ENCODE results near the gene BCL7A.
A peak's percentile ranks its signal among the peaks of the same experiment; 100 is the strongest.

BCL7A gene

DNA sequence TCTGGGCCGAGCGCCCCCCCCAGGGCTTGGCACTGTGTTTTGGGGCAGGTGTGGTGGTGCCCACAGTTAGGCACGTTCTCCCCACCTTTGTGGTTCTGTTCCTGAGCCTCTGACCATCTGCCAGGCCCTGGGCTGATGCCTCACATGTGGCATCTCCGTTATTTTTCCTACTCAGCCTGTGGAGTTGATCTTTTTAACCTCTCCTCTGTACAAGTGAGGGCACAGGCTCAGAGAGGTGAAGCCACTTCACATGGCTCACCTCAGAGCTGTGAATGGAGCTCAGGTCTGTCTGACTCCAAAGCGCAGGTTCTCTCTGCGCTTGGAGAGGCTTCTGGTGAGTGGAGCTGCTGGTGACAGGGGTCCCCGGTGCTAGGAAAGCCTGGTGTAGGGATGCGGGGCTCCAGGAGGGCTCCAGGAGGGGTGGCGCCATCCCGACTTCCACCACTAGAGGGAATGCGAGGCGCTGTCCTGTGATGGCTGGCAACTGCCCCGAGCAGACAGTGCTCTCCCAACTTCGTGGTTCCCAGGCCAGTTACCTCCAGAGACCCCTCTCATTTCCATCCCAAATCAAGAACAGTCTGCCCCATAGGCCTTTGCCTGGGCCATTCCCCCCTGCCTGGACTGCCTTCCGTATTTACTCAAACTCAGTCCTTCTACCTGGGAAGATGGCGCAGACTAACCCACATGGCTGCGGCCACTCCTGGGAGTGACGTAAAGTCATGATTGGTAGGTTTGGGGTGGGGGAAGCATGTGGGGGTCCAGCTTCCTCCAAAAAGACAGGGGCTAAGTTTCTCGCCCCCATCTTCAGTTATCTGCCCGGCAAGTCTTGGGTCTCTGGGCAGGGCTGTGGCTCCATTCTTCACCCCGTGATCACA, 9.9 kb downstream of the BCL7A start:
- no peaks in the 10 kb centered on the region for H3K9me3 ChIP-seq (ENCODE audit: control insufficient read depth, insufficient read depth, low read length)
- H3F3A ChIP-seq (ENCODE audit: control insufficient read depth, insufficient read depth) = peaks cover 22% of the 10 kb centered on the region
- H3K4me1 ChIP-seq (ENCODE audit: control insufficient read depth, low read length) = peaks cover 63% of the 10 kb centered on the region
- peaks cover 15% of the 10 kb centered on the region for H4K20me1 ChIP-seq (ENCODE audit: control insufficient read depth, insufficient read depth, low read depth, low read length)
- peaks cover 100% of the 10 kb centered on the region for H3K79me2 ChIP-seq (ENCODE audit: control insufficient read depth, low read length)
- H3K9me2 ChIP-seq (replicated peaks; ENCODE audit: control insufficient read depth, low read length) = no peaks in the 10 kb centered on the region
- TF ChIP-seq, protein P1, sequence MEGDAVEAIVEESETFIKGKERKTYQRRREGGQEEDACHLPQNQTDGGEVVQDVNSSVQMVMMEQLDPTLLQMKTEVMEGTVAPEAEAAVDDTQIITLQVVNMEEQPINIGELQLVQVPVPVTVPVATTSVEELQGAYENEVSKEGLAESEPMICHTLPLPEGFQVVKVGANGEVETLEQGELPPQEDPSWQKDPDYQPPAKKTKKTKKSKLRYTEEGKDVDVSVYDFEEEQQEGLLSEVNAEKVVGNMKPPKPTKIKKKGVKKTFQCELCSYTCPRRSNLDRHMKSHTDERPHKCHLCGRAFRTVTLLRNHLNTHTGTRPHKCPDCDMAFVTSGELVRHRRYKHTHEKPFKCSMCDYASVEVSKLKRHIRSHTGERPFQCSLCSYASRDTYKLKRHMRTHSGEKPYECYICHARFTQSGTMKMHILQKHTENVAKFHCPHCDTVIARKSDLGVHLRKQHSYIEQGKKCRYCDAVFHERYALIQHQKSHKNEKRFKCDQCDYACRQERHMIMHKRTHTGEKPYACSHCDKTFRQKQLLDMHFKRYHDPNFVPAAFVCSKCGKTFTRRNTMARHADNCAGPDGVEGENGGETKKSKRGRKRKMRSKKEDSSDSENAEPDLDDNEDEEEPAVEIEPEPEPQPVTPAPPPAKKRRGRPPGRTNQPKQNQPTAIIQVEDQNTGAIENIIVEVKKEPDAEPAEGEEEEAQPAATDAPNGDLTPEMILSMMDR (IDR thresholded peaks at IDR 0.05; ENCODE audit: low read depth, low read length, poor library complexity, severe bottlenecking) = peak; percentile 92
- no peak for TF ChIP-seq EZH2phosphoT487 (IDR thresholded peaks at IDR 0.05; ENCODE audit: borderline replicate concordance, low read length)
- peaks cover 95% of the 10 kb centered on the region for H3K36me3 ChIP-seq (ENCODE audit: control insufficient read depth, low read length)
- H3K27ac ChIP-seq (ENCODE audit: low read depth, low read length) = peak overlapping the region; percentile 99
- peak overlapping the region; percentile 72 for H3K4me2 ChIP-seq (ENCODE audit: low read length)
- peak overlapping the region; percentile 40 for H3K4me3 ChIP-seq (ENCODE audit: low read length)
- no peaks in the 10 kb centered on the region for H3K27me3 ChIP-seq (ENCODE audit: control insufficient read depth, low read length)

DNA sequence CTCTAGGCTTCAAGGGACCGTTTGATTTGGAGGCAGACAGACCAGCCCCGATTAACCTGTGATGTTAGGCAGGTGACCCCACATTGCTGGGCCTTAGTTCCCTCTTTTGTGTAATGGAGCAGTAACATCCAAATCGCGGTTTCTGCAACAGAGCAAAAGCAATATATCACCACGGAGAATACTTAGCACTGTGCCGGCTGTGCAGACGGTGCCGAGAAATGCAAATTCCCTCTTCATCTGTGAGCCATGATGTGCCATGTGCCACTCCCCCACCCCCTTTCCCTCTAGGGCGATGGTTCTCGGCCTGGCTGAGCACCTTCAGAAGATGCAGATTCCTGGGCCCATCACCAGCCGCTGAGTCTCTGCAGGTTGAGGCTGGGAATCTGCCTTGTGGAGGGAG, 10.9 kb downstream of the BCL7A start:
- TF ChIP-seq, protein P1 (IDR thresholded peaks at IDR 0.05; ENCODE audit: low read depth, low read length, poor library complexity, severe bottlenecking) = no peak
- no peak for TF ChIP-seq EZH2phosphoT487 (IDR thresholded peaks at IDR 0.05; ENCODE audit: borderline replicate concordance, low read length)
- peaks cover 19% of the 10 kb centered on the region for H3F3A ChIP-seq (ENCODE audit: control insufficient read depth, insufficient read depth)
- H3K4me3 ChIP-seq (ENCODE audit: low read length) = peak overlapping the region; percentile 22
- H3K9me3 ChIP-seq (ENCODE audit: control insufficient read depth, insufficient read depth, low read length) = no peaks in the 10 kb centered on the region
- H3K79me2 ChIP-seq (ENCODE audit: control insufficient read depth, low read length) = peaks cover 99% of the 10 kb centered on the region
- peaks cover 15% of the 10 kb centered on the region for H4K20me1 ChIP-seq (ENCODE audit: control insufficient read depth, insufficient read depth, low read depth, low read length)
- peak overlapping the region; percentile 99 for H3K27ac ChIP-seq (ENCODE audit: low read depth, low read length)
- H3K4me2 ChIP-seq (ENCODE audit: low read length) = peak overlapping the region; percentile 72
- peaks cover 98% of the 10 kb centered on the region for H3K36me3 ChIP-seq (ENCODE audit: control insufficient read depth, low read length)
- no peaks in the 10 kb centered on the region for H3K27me3 ChIP-seq (ENCODE audit: control insufficient read depth, low read length)
- no peaks in the 10 kb centered on the region for H3K9me2 ChIP-seq (replicated peaks; ENCODE audit: control insufficient read depth, low read length)
- peaks cover 53% of the 10 kb centered on the region for H3K4me1 ChIP-seq (ENCODE audit: control insufficient read depth, low read length)

DNA sequence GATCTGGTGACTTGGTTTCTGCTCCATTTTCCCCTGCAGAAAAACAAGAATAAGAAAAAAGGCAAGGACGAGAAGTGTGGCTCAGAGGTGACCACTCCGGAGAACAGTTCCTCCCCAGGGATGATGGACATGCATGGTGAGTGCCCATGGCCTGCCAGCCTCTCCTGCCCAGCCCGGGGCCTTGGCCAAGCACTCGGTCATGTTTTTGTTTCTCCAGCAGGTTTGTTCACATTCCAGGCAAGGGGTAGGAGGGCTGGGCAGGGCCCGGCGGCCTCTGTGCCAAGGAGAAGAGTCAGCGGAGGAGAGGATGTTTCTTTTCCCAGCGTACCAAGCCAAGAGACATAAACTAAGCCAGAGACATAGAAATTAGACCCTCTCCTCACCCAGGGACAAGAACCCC, 13.6 kb downstream of the BCL7A start:
- H3K27me3 ChIP-seq (ENCODE audit: control insufficient read depth, low read length) = no peaks in the 10 kb centered on the region
- H3K4me2 ChIP-seq (ENCODE audit: low read length) = no peak overlapping the region
- no peak overlapping the region for H3K27ac ChIP-seq (ENCODE audit: low read depth, low read length)
- TF ChIP-seq, protein P1 (IDR thresholded peaks at IDR 0.05; ENCODE audit: low read depth, low read length, poor library complexity, severe bottlenecking) = no peak
- TF ChIP-seq EZH2phosphoT487 (IDR thresholded peaks at IDR 0.05; ENCODE audit: borderline replicate concordance, low read length) = no peak
- H3K36me3 ChIP-seq (ENCODE audit: control insufficient read depth, low read length) = peaks cover 92% of the 10 kb centered on the region
- no peaks in the 10 kb centered on the region for H3K9me3 ChIP-seq (ENCODE audit: control insufficient read depth, insufficient read depth, low read length)
- H3F3A ChIP-seq (ENCODE audit: control insufficient read depth, insufficient read depth) = peaks cover 9% of the 10 kb centered on the region; the same call in 1 of the 2 replicates
- H3K79me2 ChIP-seq (ENCODE audit: control insufficient read depth, low read length) = peaks cover 82% of the 10 kb centered on the region
- no peaks in the 10 kb centered on the region for H3K9me2 ChIP-seq (replicated peaks; ENCODE audit: control insufficient read depth, low read length)
- peaks cover 26% of the 10 kb centered on the region for H3K4me1 ChIP-seq (ENCODE audit: control insufficient read depth, low read length)
- peaks cover 13% of the 10 kb centered on the region for H4K20me1 ChIP-seq (ENCODE audit: control insufficient read depth, insufficient read depth, low read depth, low read length)
- H3K4me3 ChIP-seq (ENCODE audit: low read length) = no peak overlapping the region
